DND-41 (cell line): Measurements from ENCODE around the gene PISD.
"Not testable (repeated sequence)": the region's sequence is repeated elsewhere in the genome, so short reads cannot be mapped to it uniquely, and the experiment has no call there.

Source experiments
- EZH2 ChIP-seq: IDR thresholded peaks from 3 replicates; pipeline ENCODE4 v1.6.1; 2012; ENCODE audit warnings: borderline replicate concordance, low read depth, mild to moderate bottlenecking, moderate library complexity, low read length, inconsistent platforms; ENCODE audit not compliant: severe bottlenecking
- TF ChIP-seq, protein P1 (sequence below): IDR thresholded peaks from 2 replicates; pipeline ENCODE4 v1.5.1; 2012; ENCODE audit warnings: borderline replicate concordance, low read length, moderate library complexity, mild to moderate bottlenecking; ENCODE audit not compliant: poor library complexity, severe bottlenecking; ENCODE audit errors: extremely low read depth

GRCh38 chr22:31694046-31694445, 32.0 kb upstream of the PISD start:
- TF ChIP-seq, protein P1, sequence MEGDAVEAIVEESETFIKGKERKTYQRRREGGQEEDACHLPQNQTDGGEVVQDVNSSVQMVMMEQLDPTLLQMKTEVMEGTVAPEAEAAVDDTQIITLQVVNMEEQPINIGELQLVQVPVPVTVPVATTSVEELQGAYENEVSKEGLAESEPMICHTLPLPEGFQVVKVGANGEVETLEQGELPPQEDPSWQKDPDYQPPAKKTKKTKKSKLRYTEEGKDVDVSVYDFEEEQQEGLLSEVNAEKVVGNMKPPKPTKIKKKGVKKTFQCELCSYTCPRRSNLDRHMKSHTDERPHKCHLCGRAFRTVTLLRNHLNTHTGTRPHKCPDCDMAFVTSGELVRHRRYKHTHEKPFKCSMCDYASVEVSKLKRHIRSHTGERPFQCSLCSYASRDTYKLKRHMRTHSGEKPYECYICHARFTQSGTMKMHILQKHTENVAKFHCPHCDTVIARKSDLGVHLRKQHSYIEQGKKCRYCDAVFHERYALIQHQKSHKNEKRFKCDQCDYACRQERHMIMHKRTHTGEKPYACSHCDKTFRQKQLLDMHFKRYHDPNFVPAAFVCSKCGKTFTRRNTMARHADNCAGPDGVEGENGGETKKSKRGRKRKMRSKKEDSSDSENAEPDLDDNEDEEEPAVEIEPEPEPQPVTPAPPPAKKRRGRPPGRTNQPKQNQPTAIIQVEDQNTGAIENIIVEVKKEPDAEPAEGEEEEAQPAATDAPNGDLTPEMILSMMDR = not testable (repeated sequence)
- not testable (repeated sequence) for TF ChIP-seq EZH2
